Mesothelial cell of epicardium (in vitro differentiated cells): Measurements from ENCODE around the gene ACMSD. TPM values are rescaled to one million over a fixed set of nuclear protein-coding genes. Genes with fewer than 3 reads are reported as not detected.
A peak's percentile ranks its signal among the peaks of the same experiment; 100 is the strongest.

Experiments
- DNase-seq, 2 experiments: peaks; one replicate each; pipeline ENCODE4 v3.0.0; 2021; ENCODE audit warnings: low spot score in 2 of 2; ENCODE audit not compliant: unreplicated experiment in 2 of 2
- H3K27ac Mint-ChIP-seq: 2 replicates; pipeline ENCODE4 v1.8.0; 2021; ENCODE audit warnings: mixed read lengths
- H3K27me3 Mint-ChIP-seq: 2 replicates; pipeline ENCODE4 v1.8.0; 2021; ENCODE audit warnings: low read depth, mixed read lengths
- H3K36me3 Mint-ChIP-seq: 2 replicates; pipeline ENCODE4 v1.8.0; 2021; ENCODE audit warnings: mixed read lengths
- H3K4me1 Mint-ChIP-seq: 2 replicates; pipeline ENCODE4 v1.8.0; 2021; ENCODE audit warnings: mixed read lengths
- H3K4me3 Mint-ChIP-seq: 2 replicates; pipeline ENCODE4 v1.8.0; 2021; ENCODE audit warnings: mild to moderate bottlenecking, moderate library complexity, mixed read lengths
- H3K9me3 Mint-ChIP-seq: 2 replicates; pipeline ENCODE4 v1.8.0; 2021; ENCODE audit warnings: mixed read lengths
- CTCF ChIP-seq: fragments of 200-600 bp; sonication (generic); IDR thresholded peaks from one replicate; pipeline ENCODE4 v1.5.0; 2021; ENCODE audit warnings: antibody characterized with exemption; ENCODE audit not compliant: unreplicated experiment
- total RNA-seq: library from RNA; stranded (reverse); gene quantifications from 3 replicates; pipeline ENCODE4 v1.2.1, GENCODE V29; 2021

Gene ACMSD
- total RNA-seq, 1 donor from 2014 or later: not detected

- no peak for TF ChIP-seq CTCF
- Mint-ChIP-seq H3K27me3 (no peaks in the 10 kb centered on the region), H3K36me3 (peaks cover 4% of the 10 kb centered on the region), H3K9me3 (peaks cover 38% of the 10 kb centered on the region), H3K4me1 (no peaks in the 10 kb centered on the region), H3K27ac (no peak overlapping the region), H3K4me3 (no peak overlapping the region)
- DNase-seq: no peak
Measured at GRCh38 chr2:134910763-134911399, 72.5 kb downstream of the ACMSD start.

GRCh38 chr2:134911400-134911785, 73.0 kb downstream of the ACMSD start:
- Mint-ChIP-seq H3K9me3 (peaks cover 38% of the 10 kb centered on the region), H3K4me3 (no peak overlapping the region)
- no peak for TF ChIP-seq CTCF

GRCh38 chr2:134912361-134912760, 73.9 kb downstream of the ACMSD start:
- no peak for DNase-seq
- H3K4me1 Mint-ChIP-seq: no peaks in the 10 kb centered on the region
- peaks cover 4% of the 10 kb centered on the region for H3K36me3 Mint-ChIP-seq
- H3K27me3 Mint-ChIP-seq: no peaks in the 10 kb centered on the region
- TF ChIP-seq CTCF: no peak
- no peak overlapping the region for H3K27ac Mint-ChIP-seq
- no peak overlapping the region for H3K4me3 Mint-ChIP-seq
- H3K9me3 Mint-ChIP-seq: peaks cover 36% of the 10 kb centered on the region

More at GRCh38 chr2:134911400-134911785, 73.0 kb downstream of the ACMSD start:
- no peak for DNase-seq
- Mint-ChIP-seq H3K27me3 (no peaks in the 10 kb centered on the region), H3K4me1 (no peaks in the 10 kb centered on the region), H3K27ac (no peak overlapping the region), H3K36me3 (peaks cover 4% of the 10 kb centered on the region)

GRCh38 chr2:134917360-134917865, 79.0 kb downstream of the ACMSD start:
- Mint-ChIP-seq H3K27me3 (no peaks in the 10 kb centered on the region), H3K36me3 (peaks cover 2% of the 10 kb centered on the region), H3K9me3 (peaks cover 22% of the 10 kb centered on the region), H3K4me1 (peaks cover 14% of the 10 kb centered on the region), H3K4me3 (peak overlapping the region; percentile 98), H3K27ac (peak overlapping the region; percentile 100)
- TF ChIP-seq CTCF: no peak
- DNase-seq: no peak

DNA sequence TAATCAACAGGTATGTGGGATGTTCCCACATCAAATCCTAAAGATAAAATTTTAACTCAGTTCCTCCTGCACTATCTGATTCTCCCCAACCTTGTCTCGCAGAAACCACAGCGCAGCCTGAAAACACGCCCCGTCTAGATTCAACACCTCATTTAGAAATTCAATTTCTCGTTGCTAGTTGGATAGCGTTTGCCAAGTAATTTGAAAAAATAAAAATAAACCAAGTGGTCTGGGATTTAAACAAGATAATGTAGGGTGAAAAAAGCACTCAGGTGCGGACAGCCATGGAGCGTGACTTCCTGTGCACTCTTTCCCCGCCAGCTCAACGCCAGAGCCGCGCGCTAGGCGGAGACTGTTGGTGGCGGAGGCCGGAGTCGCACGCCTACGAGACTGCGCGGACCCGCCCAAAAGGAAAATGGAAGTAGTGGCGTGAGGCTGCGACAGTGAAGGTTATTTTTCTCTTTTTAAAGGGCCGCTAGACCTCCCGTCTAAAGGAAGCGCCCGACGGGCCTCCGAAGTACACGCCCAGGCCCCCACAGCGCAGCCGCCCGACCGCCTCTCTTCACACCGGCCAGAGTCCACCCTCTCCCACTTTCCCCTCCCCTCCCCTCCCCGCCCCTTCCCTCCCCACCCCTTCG, 79.6 kb downstream of the ACMSD start:
- no peak for TF ChIP-seq CTCF
- peak in 1 of 2 experiments; percentile 87 for DNase-seq
- peak overlapping the region; percentile 100 for H3K27ac Mint-ChIP-seq
- peaks cover 2% of the 10 kb centered on the region for H3K36me3 Mint-ChIP-seq
- H3K27me3 Mint-ChIP-seq: no peaks in the 10 kb centered on the region
- H3K9me3 Mint-ChIP-seq: peaks cover 18% of the 10 kb centered on the region
- H3K4me1 Mint-ChIP-seq: peaks cover 14% of the 10 kb centered on the region
- peak overlapping the region; percentile 98 for H3K4me3 Mint-ChIP-seq
